DOHH2 (cell line): ENCODE data around the gene TMPRSS13.

Source experiments
- H3F3A ChIP-seq: fragments of 200-600 bp; sonication (generic), shearing (Covaris generic); 2 replicates; pipeline ENCODE4 v1.6.0; 2016; ENCODE audit warnings: antibody characterized with exemption, mild to moderate bottlenecking; ENCODE audit not compliant: control insufficient read depth, insufficient read depth
- H3K27ac ChIP-seq: fragments of 200-600 bp; sonication (generic); 2 replicates; pipeline ENCODE4 v1.5.1; 2014; ENCODE audit warnings: low read depth, mild to moderate bottlenecking, low read length, moderate library complexity
- H3K27me3 ChIP-seq: fragments of 200-600 bp; sonication (generic); 2 replicates; pipeline ENCODE4 v1.6.1; 2014; ENCODE audit warnings: mild to moderate bottlenecking, low read length, mixed read lengths; ENCODE audit not compliant: control insufficient read depth
- H3K36me3 ChIP-seq: fragments of 200-600 bp; sonication (generic); 2 replicates; pipeline ENCODE4 v1.6.1; 2014; ENCODE audit warnings: mild to moderate bottlenecking, low read length, moderate library complexity, mixed read lengths; ENCODE audit not compliant: control insufficient read depth
- H3K4me1 ChIP-seq: fragments of 200-600 bp; sonication (generic); 2 replicates; pipeline ENCODE4 v1.6.1; 2014; ENCODE audit warnings: mild to moderate bottlenecking, low read length, mixed read lengths; ENCODE audit not compliant: control insufficient read depth
- H3K4me2 ChIP-seq: fragments of 200-600 bp; sonication (generic); 2 replicates; pipeline ENCODE4 v1.6.0; 2014; ENCODE audit warnings: mild to moderate bottlenecking, low read length, moderate library complexity
- H3K4me3 ChIP-seq: fragments of 200-600 bp; sonication (generic); 2 replicates; pipeline ENCODE4 v1.5.1; 2014; ENCODE audit warnings: mild to moderate bottlenecking, low read length, mixed read lengths
- H3K79me2 ChIP-seq: fragments of 200-600 bp; sonication (generic); 2 replicates; pipeline ENCODE4 v1.6.1; 2014; ENCODE audit warnings: mild to moderate bottlenecking, low read length, mixed read lengths; ENCODE audit not compliant: control insufficient read depth
- H3K9me2 ChIP-seq: fragments of 200-600 bp; sonication (generic); replicated peaks from 2 replicates; pipeline ENCODE4 v1.6.1; 2014; ENCODE audit warnings: mild to moderate bottlenecking, low read length, mixed read lengths; ENCODE audit not compliant: control insufficient read depth
- H3K9me3 ChIP-seq: fragments of 200-600 bp; sonication (generic); 2 replicates; pipeline ENCODE4 v1.6.1; 2014; ENCODE audit warnings: antibody characterized with exemption, low read length, mixed read lengths; ENCODE audit not compliant: control insufficient read depth, insufficient read depth
- H4K20me1 ChIP-seq: fragments of 200-600 bp; sonication (generic); 2 replicates; pipeline ENCODE4 v1.6.0; 2014; ENCODE audit warnings: low read depth, mild to moderate bottlenecking, antibody characterized with exemption, low read length, moderate library complexity; ENCODE audit not compliant: control insufficient read depth, insufficient read depth
- CTCF ChIP-seq: fragments of 200-600 bp; sonication (generic); IDR thresholded peaks from one replicate; pipeline ENCODE4 v1.5.1; 2014; ENCODE audit warnings: antibody characterized with exemption, mild to moderate bottlenecking, low read depth, low read length; ENCODE audit not compliant: poor library complexity, severe bottlenecking
- EZH2phosphoT487 ChIP-seq: fragments of 200-600 bp; sonication (generic); IDR thresholded peaks from 2 replicates; pipeline ENCODE4 v1.6.1; 2017; ENCODE audit warnings: borderline replicate concordance, mild to moderate bottlenecking, antibody characterized with exemption, low read length, moderate library complexity, mixed read lengths

The TMPRSS13 gene

GRCh38 chr11:117906710-117907109, 22.5 kb downstream of the TMPRSS13 start:
- no peaks in the 10 kb centered on the region for H3K36me3 ChIP-seq
- no peaks in the 10 kb centered on the region for H3K9me3 ChIP-seq
- peaks cover 14% of the 10 kb centered on the region for H3K4me1 ChIP-seq
- no peak overlapping the region for H3K27ac ChIP-seq
- H3F3A ChIP-seq, result no peaks in the 10 kb centered on the region
- H4K20me1 ChIP-seq, result no peaks in the 10 kb centered on the region
- no peaks in the 10 kb centered on the region for H3K9me2 ChIP-seq
- H3K79me2 ChIP-seq, result no peaks in the 10 kb centered on the region
- no peaks in the 10 kb centered on the region for H3K27me3 ChIP-seq
- TF ChIP-seq CTCF (no peak), EZH2phosphoT487 (no peak)
- H3K4me2 ChIP-seq, result no peak overlapping the region
- no peak overlapping the region for H3K4me3 ChIP-seq

- no peaks in the 10 kb centered on the region for H3K27me3 ChIP-seq
These were observed 23.1 kb downstream of the TMPRSS13 start for GRCh38 chr11:117906126-117906525.

GRCh38 chr11:117905524-117905923, 23.7 kb downstream of the TMPRSS13 start:
- Histone ChIP-seq H3K4me3 (no peak overlapping the region), H3K79me2 (no peaks in the 10 kb centered on the region), H3K27me3 (no peaks in the 10 kb centered on the region), H3K4me1 (peaks cover 14% of the 10 kb centered on the region), H3K27ac (no peak overlapping the region), H3K9me3 (no peaks in the 10 kb centered on the region), H3F3A (no peaks in the 10 kb centered on the region), H3K36me3 (no peaks in the 10 kb centered on the region), H4K20me1 (no peaks in the 10 kb centered on the region), H3K9me2 (no peaks in the 10 kb centered on the region), H3K4me2 (no peak overlapping the region)
- TF ChIP-seq CTCF (no peak), EZH2phosphoT487 (no peak)

More at GRCh38 chr11:117906126-117906525, 23.1 kb downstream of the TMPRSS13 start:
- H3F3A ChIP-seq, result no peaks in the 10 kb centered on the region
- H3K4me1 ChIP-seq, result peaks cover 14% of the 10 kb centered on the region
- H3K79me2 ChIP-seq, result no peaks in the 10 kb centered on the region
- H3K9me3 ChIP-seq, result no peaks in the 10 kb centered on the region
- H4K20me1 ChIP-seq, result no peaks in the 10 kb centered on the region
- H3K36me3 ChIP-seq, result no peaks in the 10 kb centered on the region
- no peak overlapping the region for H3K4me2 ChIP-seq
- H3K9me2 ChIP-seq, result no peaks in the 10 kb centered on the region
- H3K27ac ChIP-seq, result no peak overlapping the region
- H3K4me3 ChIP-seq, result no peak overlapping the region
- no peak for TF ChIP-seq CTCF
- TF ChIP-seq EZH2phosphoT487, result no peak
